ENCODE measurements around the gene GMFB.

- no peak for TF ChIP-seq CREB1 (IDR thresholded peaks at IDR 0.05; ENCODE audit: low read depth)
- no peak for TF ChIP-seq NRF1 (conservative IDR thresholded peaks at IDR 0.05; ENCODE audit: low read depth, low read length)
- no peak for TF ChIP-seq ASH2L (IDR thresholded peaks at IDR 0.05; ENCODE audit: borderline replicate concordance, low read depth)
- no peak for TF ChIP-seq POLR2A (IDR thresholded peaks at IDR 0.05; ENCODE audit: low read depth, low read length)
- no peak for TF ChIP-seq POLR2AphosphoS5 (IDR thresholded peaks at IDR 0.05; ENCODE audit: low read length)
- no peak for TF ChIP-seq EP300 (IDR thresholded peaks at IDR 0.05; ENCODE audit: borderline replicate concordance in 1 of 2, control insufficient read depth in 1 of 2, low read depth in 2 of 2, low read length in 2 of 2)
- no peak for TF ChIP-seq WRNIP1 (IDR thresholded peaks at IDR 0.05; ENCODE audit: borderline replicate concordance, low read depth, low read length)
- no peak for TF ChIP-seq ATF2 (IDR thresholded peaks at IDR 0.05; ENCODE audit: low read length)
- no peak for TF ChIP-seq SMAD5 (IDR thresholded peaks at IDR 0.05; ENCODE audit: low read depth)
- no peak for TF ChIP-seq MYC (IDR thresholded peaks at IDR 0.05; ENCODE audit: insufficient read depth, insufficient read length, insufficient replicate concordance, low read length, severe bottlenecking)
- no peak for TF ChIP-seq ZNF24 (IDR thresholded peaks at IDR 0.05)
- TF ChIP-seq ZNF274 (IDR thresholded peaks at IDR 0.05; ENCODE audit: insufficient read depth, insufficient read length): no peak
- TF ChIP-seq YY1 (IDR thresholded peaks at IDR 0.05; ENCODE audit: low read depth, low read length): no peak
- no peak for TF ChIP-seq CTCF (IDR thresholded peaks at IDR 0.05 in 2 of 3, conservative IDR thresholded peaks at IDR 0.05 in 1 of 3; ENCODE audit: control insufficient read depth in 2 of 3, extremely low read depth in 1 of 3, insufficient read depth in 1 of 3, low read depth in 3 of 3, low read length in 3 of 3)
Measured at GRCh38 chr14:54450535-54450934, 38.2 kb downstream of the GMFB start.
